Immature natural killer cell (primary cell): ENCODE data around the gene KLHL17. TPM values are rescaled to one million over a fixed set of nuclear protein-coding genes. Genes with fewer than 3 reads are reported as not detected.

Experiments used
- DNase-seq, 3 donors: peaks; one replicate each; pipeline ENCODE4 v3.0.0; 2022; ENCODE audit warnings: mixed read lengths in 1 of 3
- H3K27ac Mint-ChIP-seq, 6 donors: one replicate each; pipeline ENCODE4 v1.8.0; 2020; ENCODE audit warnings: mixed read lengths in 6 of 6, mild to moderate bottlenecking in 5 of 6, inconsistent platforms in 4 of 6, moderate library complexity in 3 of 6
- H3K27me3 Mint-ChIP-seq, 3 donors: one replicate each; pipeline ENCODE4 v1.8.0; 2020 to 2021; ENCODE audit warnings: low read depth in 3 of 3, mild to moderate bottlenecking in 3 of 3, mixed read lengths in 3 of 3, moderate library complexity in 3 of 3, inconsistent platforms in 1 of 3
- H3K36me3 Mint-ChIP-seq, 3 donors: one replicate each; pipeline ENCODE4 v1.8.0; 2020; ENCODE audit warnings: mixed read lengths in 3 of 3, inconsistent platforms in 2 of 3, mild to moderate bottlenecking in 2 of 3
- H3K4me1 Mint-ChIP-seq, 2 donors: one replicate each; pipeline ENCODE4 v1.8.0; 2020; ENCODE audit warnings: inconsistent platforms in 2 of 2, mild to moderate bottlenecking in 2 of 2, mixed read lengths in 2 of 2, moderate library complexity in 1 of 2
- H3K4me3 Mint-ChIP-seq, 5 donors: one replicate each; pipeline ENCODE4 v1.8.0; 2020; ENCODE audit warnings: mild to moderate bottlenecking in 5 of 5, mixed read lengths in 5 of 5, inconsistent platforms in 3 of 5, moderate library complexity in 3 of 5
- H3K9me3 Mint-ChIP-seq, 6 donors: one replicate each; pipeline ENCODE4 v1.8.0; 2020; ENCODE audit warnings: mild to moderate bottlenecking in 6 of 6, mixed read lengths in 6 of 6, inconsistent platforms in 4 of 6, moderate library complexity in 3 of 6
- polyA plus RNA-seq, 3 donors: library from polyadenylated mRNA; unstranded; fragments of 300-500 nt; fragmentation: Illumina TruSeq; gene quantifications; one replicate each; pipeline ENCODE4 v1.2.3, GENCODE V29; 2021

Gene KLHL17
- polyA plus RNA-seq, 3 donors from 2014 or later = 1.8 to 2.2 TPM; not detected in 1

DNA sequence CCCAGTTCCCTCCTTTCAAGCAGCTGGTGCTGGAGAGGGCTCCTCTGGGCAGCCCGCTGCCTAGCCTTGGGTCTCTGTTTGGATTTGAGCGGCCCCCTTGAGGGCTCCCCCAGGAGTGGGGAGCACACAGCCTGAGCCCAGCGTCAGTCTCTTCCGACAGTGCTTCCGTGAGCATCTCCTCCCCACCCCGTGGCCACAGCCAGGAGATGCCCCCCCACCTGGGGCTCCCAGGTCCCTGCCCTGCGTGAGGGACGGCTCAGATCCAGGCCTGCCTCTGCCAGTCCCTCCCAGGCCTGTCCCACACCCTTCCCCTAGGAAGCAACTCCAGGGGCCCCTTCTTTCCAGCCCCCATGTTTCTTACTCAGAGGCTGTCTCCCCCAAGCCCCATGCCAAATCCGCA lies 33.1 kb upstream of the KLHL17 start:
- Mint-ChIP-seq H3K36me3 (no peaks in the 10 kb centered on the region), H3K4me1 (peaks cover 11 to 13% of the 10 kb centered on the region in 2 donors), H3K27ac (no peak overlapping the region), H3K27me3 (peaks cover 7 to 21% (median 16%) of the 10 kb centered on the region in 3 donors), H3K9me3 (peaks cover 0 to 2% (median 0%) of the 10 kb centered on the region in 6 donors), H3K4me3 (no peak overlapping the region)
- no peak for DNase-seq

DNA sequence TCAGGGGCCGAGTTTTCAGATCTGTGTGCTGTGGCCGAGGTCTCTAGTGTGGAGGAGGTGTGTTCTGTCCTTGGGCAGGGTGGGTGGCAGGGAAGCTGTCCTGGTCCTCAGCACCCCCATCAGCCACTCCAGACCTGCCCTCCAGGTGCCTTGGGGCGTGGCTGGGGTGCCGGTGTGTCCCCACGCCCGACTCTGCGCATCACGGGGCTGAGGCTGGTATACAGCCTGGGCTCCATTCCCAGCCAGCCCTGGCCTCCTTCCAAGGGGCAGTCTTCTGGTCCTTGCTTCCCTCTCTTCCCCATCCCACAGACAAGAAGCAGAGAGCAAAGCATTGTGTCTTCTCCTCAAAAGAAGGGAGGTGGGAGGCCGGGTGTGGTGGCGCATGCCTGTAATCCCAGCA lies 32.6 kb upstream of the KLHL17 start:
- Mint-ChIP-seq H3K4me3 (no peak overlapping the region), H3K27me3 (peaks cover 8 to 17% (median 16%) of the 10 kb centered on the region in 3 donors), H3K27ac (no peak overlapping the region), H3K9me3 (peaks cover 0 to 2% (median 0%) of the 10 kb centered on the region in 6 donors), H3K36me3 (no peaks in the 10 kb centered on the region), H3K4me1 (peaks cover 11 to 13% of the 10 kb centered on the region in 2 donors)
- no peak for DNase-seq

GRCh38 chr1:928825-929661 lies 31.3 kb upstream of the KLHL17 start:
- H3K4me1 Mint-ChIP-seq = peaks cover 6 to 7% of the 10 kb centered on the region in 2 donors
- peaks cover 4 to 14% (median 12%) of the 10 kb centered on the region in 3 donors for H3K27me3 Mint-ChIP-seq
- no peak for DNase-seq
- no peak overlapping the region for H3K4me3 Mint-ChIP-seq
- H3K9me3 Mint-ChIP-seq = peaks cover 0 to 2% (median 0%) of the 10 kb centered on the region in 6 donors
- no peak overlapping the region for H3K27ac Mint-ChIP-seq
- no peaks in the 10 kb centered on the region for H3K36me3 Mint-ChIP-seq

- H3K4me1 Mint-ChIP-seq = peaks cover 5 to 7% of the 10 kb centered on the region in 2 donors
- peaks cover 4 to 16% (median 12%) of the 10 kb centered on the region in 3 donors for H3K27me3 Mint-ChIP-seq
- DNase-seq = no peak
- H3K27ac Mint-ChIP-seq = no peak overlapping the region
- no peak overlapping the region for H3K4me3 Mint-ChIP-seq
- peaks cover 0 to 2% (median 0%) of the 10 kb centered on the region in 6 donors for H3K9me3 Mint-ChIP-seq
- no peaks in the 10 kb centered on the region for H3K36me3 Mint-ChIP-seq
Observed at GRCh38 chr1:929712-930632, 30.4 kb upstream of the KLHL17 start.

DNA sequence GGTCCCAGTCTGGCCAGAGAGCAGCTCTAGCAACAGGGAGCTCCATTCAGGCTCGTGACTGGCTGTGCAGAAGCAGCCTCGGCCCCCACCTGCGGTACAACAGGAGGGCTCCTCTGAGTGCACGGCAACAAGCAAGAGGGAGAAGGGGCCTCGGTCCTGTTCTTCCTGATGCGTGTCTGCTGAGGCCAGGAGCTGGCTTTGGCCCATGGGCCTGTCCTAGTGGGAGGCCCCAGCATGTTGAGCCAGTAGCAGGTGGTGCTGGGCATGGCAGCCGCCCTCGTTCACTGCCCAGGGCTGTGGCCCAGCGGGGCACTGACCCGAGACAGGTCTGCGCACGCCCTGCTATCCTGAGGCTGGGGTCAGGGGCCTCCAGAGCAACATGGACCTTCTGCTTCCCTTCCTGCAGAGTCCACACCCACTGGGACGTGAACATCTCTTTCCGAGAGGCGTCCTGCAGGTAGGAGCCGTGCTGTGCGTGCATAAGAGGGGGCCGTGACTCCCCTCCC lies 29.7 kb upstream of the KLHL17 start:
- Mint-ChIP-seq H3K9me3 (peaks cover 0 to 2% (median 0%) of the 10 kb centered on the region in 6 donors), H3K36me3 (no peaks in the 10 kb centered on the region), H3K27ac (no peak overlapping the region), H3K4me3 (no peak overlapping the region), H3K27me3 (peaks cover 4 to 19% (median 11%) of the 10 kb centered on the region in 3 donors), H3K4me1 (peaks cover 5 to 7% of the 10 kb centered on the region in 2 donors)
- no peak for DNase-seq

DNA sequence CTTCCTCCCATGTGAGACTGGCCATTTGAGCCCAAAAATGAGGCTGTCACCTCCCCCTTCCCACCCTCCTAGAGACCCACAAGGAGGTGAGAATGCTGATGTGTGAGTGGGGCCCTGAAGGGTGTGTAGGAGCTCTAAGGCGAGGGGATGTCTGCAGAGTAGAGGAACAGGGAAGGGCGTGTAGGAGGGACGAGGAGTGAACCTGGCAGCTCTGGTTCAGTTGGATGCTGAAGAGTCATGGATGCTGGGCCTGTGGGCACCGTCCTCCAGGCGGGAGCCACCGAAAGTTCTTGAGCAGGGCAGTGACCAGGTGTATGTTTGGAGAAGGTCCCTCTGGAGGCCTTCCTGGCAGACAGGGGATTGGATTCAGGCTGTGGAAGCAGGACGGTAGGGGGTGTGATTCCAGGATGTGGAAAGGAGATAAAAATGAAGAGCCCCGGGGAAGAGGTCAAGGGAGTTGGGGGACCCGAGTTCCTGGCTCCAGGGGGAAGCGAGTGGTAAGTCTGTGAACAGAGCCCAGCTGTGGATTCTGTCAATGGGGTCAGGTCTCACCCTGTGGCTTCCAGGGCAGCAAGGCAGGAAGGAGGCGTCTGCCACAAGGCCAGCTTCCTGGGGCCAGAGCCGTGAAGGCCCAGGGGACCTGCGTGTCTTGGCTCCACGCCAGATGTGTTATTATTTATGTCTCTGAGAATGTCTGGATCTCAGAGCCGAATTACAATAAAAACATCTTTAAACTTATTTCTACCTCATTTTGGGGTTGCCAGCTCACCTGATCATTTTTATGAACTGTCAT lies 28.8 kb upstream of the KLHL17 start:
- H3K36me3 Mint-ChIP-seq = no peaks in the 10 kb centered on the region
- no peak for DNase-seq
- peaks cover 5 to 7% of the 10 kb centered on the region in 2 donors for H3K4me1 Mint-ChIP-seq
- H3K4me3 Mint-ChIP-seq = peak overlapping the region in 1 of 5 donors; percentile 22
- peaks cover 0 to 2% (median 0%) of the 10 kb centered on the region in 6 donors for H3K9me3 Mint-ChIP-seq
- H3K27me3 Mint-ChIP-seq = peaks cover 3 to 14% (median 6%) of the 10 kb centered on the region in 3 donors
- H3K27ac Mint-ChIP-seq = no peak overlapping the region

- Mint-ChIP-seq H3K27me3 (peaks cover 2 to 11% (median 2%) of the 10 kb centered on the region in 3 donors), H3K4me3 (no peak overlapping the region)
Observed at GRCh38 chr1:932173-932510, 28.2 kb upstream of the KLHL17 start.

DNA sequence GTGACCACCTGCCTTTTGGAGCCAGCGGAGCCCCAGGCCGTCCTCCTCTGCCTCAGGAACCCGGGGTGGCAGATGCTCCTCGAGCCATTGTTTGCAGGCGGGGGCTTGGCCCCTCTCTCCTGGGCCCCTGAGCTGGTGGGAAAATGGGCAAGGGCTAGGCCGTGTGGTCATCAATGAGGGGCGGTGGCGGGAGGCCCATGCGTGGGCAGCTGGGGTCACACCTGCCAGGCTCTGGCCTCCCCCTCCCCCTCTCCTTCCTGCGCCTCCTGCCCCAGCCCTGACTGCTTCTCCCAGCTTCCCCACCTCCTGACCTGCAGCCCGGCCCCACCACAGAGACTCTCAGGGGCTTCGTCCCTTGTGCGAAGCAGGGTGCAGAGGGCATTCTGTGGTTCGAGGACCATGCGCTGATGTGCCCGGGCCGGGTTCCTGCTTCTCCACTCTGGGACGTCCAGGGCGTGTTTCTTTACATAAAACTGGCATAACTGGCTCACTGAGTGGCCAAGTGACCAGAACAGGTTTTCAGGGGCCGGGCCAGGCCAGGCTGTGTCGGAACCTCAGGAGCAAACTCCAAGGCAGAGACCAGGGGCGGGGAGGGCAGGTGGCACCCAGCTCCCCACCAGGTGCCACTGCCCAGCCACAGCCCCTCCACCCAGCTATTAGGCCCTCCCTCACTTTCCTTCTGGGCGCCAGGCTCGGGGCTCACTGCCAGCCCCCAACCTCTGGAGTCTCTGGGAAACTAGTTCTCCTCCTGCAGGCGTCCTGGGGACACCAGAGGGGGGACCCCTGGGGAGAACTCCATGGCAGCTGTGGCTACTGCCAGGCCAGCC lies 27.4 kb upstream of the KLHL17 start:
- H3K27ac Mint-ChIP-seq = no peak overlapping the region
- H3K4me1 Mint-ChIP-seq = peaks cover 5 to 7% of the 10 kb centered on the region in 2 donors
- H3K4me3 Mint-ChIP-seq = no peak overlapping the region
- H3K9me3 Mint-ChIP-seq = peaks cover 0 to 2% (median 0%) of the 10 kb centered on the region in 6 donors
- H3K36me3 Mint-ChIP-seq = no peaks in the 10 kb centered on the region
- H3K27me3 Mint-ChIP-seq = peaks cover 1 to 9% (median 6%) of the 10 kb centered on the region in 3 donors
- DNase-seq = no peak

More at GRCh38 chr1:932173-932510, 28.2 kb upstream of the KLHL17 start:
- Mint-ChIP-seq H3K36me3 (no peaks in the 10 kb centered on the region), H3K4me1 (peaks cover 5 to 7% of the 10 kb centered on the region in 2 donors), H3K27ac (no peak overlapping the region), H3K9me3 (peaks cover 0 to 2% (median 0%) of the 10 kb centered on the region in 6 donors)
- DNase-seq = no peak

DNA sequence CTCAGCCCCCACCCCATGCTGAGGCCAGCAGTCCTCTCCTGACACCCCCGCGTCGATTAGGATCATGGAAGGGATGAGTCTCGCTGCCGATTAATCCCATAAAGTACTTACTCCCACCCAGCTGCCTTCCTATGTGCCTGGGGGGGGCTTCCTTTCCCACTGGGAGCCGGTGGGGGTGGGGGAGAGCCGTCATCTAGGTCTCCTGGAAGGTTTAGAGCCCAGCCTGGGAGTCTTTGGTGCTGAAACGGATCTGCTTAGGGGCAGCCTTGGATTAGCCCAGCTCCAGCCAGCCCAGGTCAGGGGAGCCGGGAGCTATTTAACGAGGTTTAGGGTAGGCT lies 26.8 kb upstream of the KLHL17 start:
- no peaks in the 10 kb centered on the region for H3K36me3 Mint-ChIP-seq
- H3K4me1 Mint-ChIP-seq = peaks cover 5 to 7% of the 10 kb centered on the region in 2 donors
- H3K27me3 Mint-ChIP-seq = peaks cover 1 to 10% (median 6%) of the 10 kb centered on the region in 3 donors
- peaks cover 0 to 2% (median 0%) of the 10 kb centered on the region in 6 donors for H3K9me3 Mint-ChIP-seq
- no peak for DNase-seq
- no peak overlapping the region for H3K4me3 Mint-ChIP-seq
- no peak overlapping the region for H3K27ac Mint-ChIP-seq

- Mint-ChIP-seq H3K27me3 (peaks cover 1 to 21% (median 9%) of the 10 kb centered on the region in 3 donors), H3K27ac (no peak overlapping the region), H3K36me3 (no peaks in the 10 kb centered on the region), H3K4me3 (no peak overlapping the region), H3K9me3 (peaks cover 0 to 2% (median 0%) of the 10 kb centered on the region in 6 donors), H3K4me1 (peaks cover 5 to 7% of the 10 kb centered on the region in 2 donors)
- DNase-seq = no peak
Observed at GRCh38 chr1:934991-935750, 25.2 kb upstream of the KLHL17 start.

DNA sequence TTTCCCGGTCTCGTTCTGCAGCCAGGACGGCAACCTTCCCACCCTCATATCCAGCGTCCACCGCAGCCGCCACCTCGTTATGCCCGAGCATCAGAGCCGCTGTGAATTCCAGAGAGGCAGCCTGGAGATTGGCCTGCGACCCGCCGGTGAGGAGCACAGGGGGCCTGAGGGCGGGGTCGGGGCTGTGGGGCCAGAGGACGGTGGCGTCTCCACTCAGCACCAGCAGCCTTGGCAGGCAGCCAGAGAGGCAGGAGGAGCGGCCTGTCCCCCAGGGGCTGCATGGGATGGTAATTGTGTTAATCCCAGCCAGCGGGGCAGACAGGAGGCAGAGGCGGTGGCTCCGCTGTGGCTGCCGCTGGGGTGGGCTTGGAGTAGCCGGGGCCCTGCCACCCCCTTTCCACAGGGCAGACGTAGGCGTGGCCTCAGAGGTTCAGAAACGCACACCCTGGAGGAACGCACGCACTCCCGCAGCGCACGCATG lies 24.6 kb upstream of the KLHL17 start:
- no peak overlapping the region for H3K27ac Mint-ChIP-seq
- no peak for DNase-seq
- H3K4me3 Mint-ChIP-seq = no peak overlapping the region
- peaks cover 7 to 9% of the 10 kb centered on the region in 2 donors for H3K4me1 Mint-ChIP-seq
- peaks cover 0 to 2% (median 0%) of the 10 kb centered on the region in 6 donors for H3K9me3 Mint-ChIP-seq
- no peaks in the 10 kb centered on the region for H3K36me3 Mint-ChIP-seq
- peaks cover 1 to 21% (median 12%) of the 10 kb centered on the region in 3 donors for H3K27me3 Mint-ChIP-seq
